HepG2 (cell line): ENCODE results near the gene ATP6V0D1. TPM values are rescaled to one million over a fixed set of nuclear protein-coding genes. Genes with fewer than 3 reads are reported as not detected.

ENCODE experiments used
- ARID2 ChIP-seq: sonication (generic); formaldehyde crosslinking; IDR thresholded peaks from 2 replicates; pipeline ENCODE4 v1.8.1; 2022; ENCODE audit warnings: mild to moderate bottlenecking, missing genetic modification reagents, borderline replicate concordance
- ARID5B ChIP-seq: IDR thresholded peaks from 2 replicates; pipeline ENCODE4 v1.4.0; 2020; ENCODE audit warnings: mild to moderate bottlenecking, missing genetic modification reagents
- ARNT2 ChIP-seq: sonication (generic); formaldehyde crosslinking; IDR thresholded peaks from 2 replicates; pipeline ENCODE4 v1.8.0; 2022; ENCODE audit warnings: mild to moderate bottlenecking, low read depth, missing genetic modification reagents, moderate library complexity
- ATF7-NPFF ChIP-seq: sonication (generic); formaldehyde crosslinking; IDR thresholded peaks from 2 replicates; pipeline ENCODE4 v1.8.1; 2023; ENCODE audit warnings: mild to moderate bottlenecking, low read depth, missing genetic modification reagents, moderate library complexity
- CBX1 ChIP-seq: IDR thresholded peaks from one replicate; pipeline ENCODE4 v1.6.1; 2016; ENCODE audit warnings: antibody characterized with exemption, low read depth
- CCAR2 ChIP-seq: fragments of 200-400 bp; formaldehyde crosslinking; optimal IDR thresholded peaks from 2 replicates; pipeline ENCODE3; 2018; ENCODE audit warnings: low read depth, mild to moderate bottlenecking, low read length, moderate library complexity
- FOXA3 ChIP-seq: IDR thresholded peaks from 2 replicates; pipeline ENCODE4 v1.6.1; 2016; ENCODE audit warnings: missing genetic modification reagents, missing compliant biosample characterization
- LCORL ChIP-seq, 2 experiments: fragments of 450-650 bp in 1 of 2; sonication (generic) in 1 of 2; formaldehyde crosslinking in 1 of 2; IDR thresholded peaks; 2 replicates each; pipeline versions ENCODE4 v1.5.0 to v1.6.1; 2017 to 2020; ENCODE audit warnings: antibody characterized with exemption in 1 of 2, missing genetic modification reagents in 1 of 2
- MBD4 ChIP-seq: IDR thresholded peaks from 2 replicates; pipeline ENCODE4 v1.6.1; 2012; ENCODE audit warnings: low read length, inconsistent platforms, borderline replicate concordance
- PHF21A ChIP-seq: sonication (generic); formaldehyde crosslinking; IDR thresholded peaks from 2 replicates; pipeline ENCODE4 v1.5.0; 2020; ENCODE audit warnings: mild to moderate bottlenecking, missing genetic modification reagents
- PRPF4 ChIP-seq: fragments of 200-400 bp; formaldehyde crosslinking; IDR thresholded peaks from 2 replicates; pipeline ENCODE4 v1.6.1; 2016; ENCODE audit warnings: low read length, low read depth; ENCODE audit not compliant: poor library complexity, severe bottlenecking
- YEATS4 ChIP-seq: sonication (generic); formaldehyde crosslinking; IDR thresholded peaks from 2 replicates; pipeline ENCODE4 v1.4.0; 2020; ENCODE audit warnings: missing genetic modification reagents, borderline replicate concordance
- ZBTB10 ChIP-seq: sonication (generic); formaldehyde crosslinking; IDR thresholded peaks from 2 replicates; pipeline ENCODE4 v1.4.0; 2020; ENCODE audit warnings: missing genetic modification reagents, borderline replicate concordance
- ZSCAN9 ChIP-seq: IDR thresholded peaks from 2 replicates; pipeline ENCODE4 v1.6.1; 2016; ENCODE audit warnings: borderline replicate concordance
- polyA plus RNA-seq, 8 experiments: library from polyadenylated mRNA; depleted of rRNA in 3 of 8; stranded (reverse) in 7 of 8; unstranded in 1 of 8; fragments of >200 nt; fragmentation: Illumina TruSeq in 4 of 8; extraction: Trizol in 4 of 8; gene quantifications; 2 replicates each; pipeline versions ENCODE4 v1.2.1 to v1.2.3, GENCODE V29; 2011 to 2016; ENCODE audit warnings: low read depth in 4 of 8, missing spikeins in 1 of 8, mixed read lengths in 1 of 8; ENCODE audit not compliant: insufficient read depth in 1 of 8
- total RNA-seq, 5 experiments: library from RNA; depleted of rRNA; stranded (reverse); fragments of >200 nt; fragmentation: Illumina TruSeq; extraction: Trizol; gene quantifications; 2 replicates each; pipeline ENCODE4 v1.2.3, GENCODE V29; 2016; ENCODE audit warnings: low read depth in 1 of 5
- TF ChIP-seq, protein P1 (sequence below): sonication (generic); formaldehyde crosslinking; IDR thresholded peaks from 2 replicates; pipeline ENCODE4 v1.4.0; 2020; ENCODE audit warnings: missing genetic modification reagents, low read depth, mild to moderate bottlenecking, borderline replicate concordance
- TF ChIP-seq, protein P2 (sequence below): sonication (generic); formaldehyde crosslinking; IDR thresholded peaks from 2 replicates; pipeline ENCODE4 v1.5.0; 2020; ENCODE audit warnings: mild to moderate bottlenecking, missing genetic modification reagents

The ATP6V0D1 gene
- total and polyA plus RNA-seq, 2 of the 13 experiments (the other 11 are each of a cell fraction or from before 2014, with no cell fraction given), result 51.1 to 61.3 TPM

GRCh38 chr16:67430977-67431774 is 49.8 kb downstream of the ATP6V0D1 start, which contains the start of gene HSD11B2 (continued):
- TF ChIP-seq ARID5B (CRISPR knock-in tag), result no peak
- no peak for TF ChIP-seq PRPF4
- 0 out of 2 replicates have a peak, but pooled peaks have one; percentile 29 for TF ChIP-seq ARNT2 (CRISPR knock-in tag)
- 0 out of 2 replicates have a peak, but pooled peaks have one; percentile 39 for TF ChIP-seq ATF7-NPFF (CRISPR knock-in tag)
- TF ChIP-seq FOXA3 (CRISPR knock-in tag), result no peak
- TF ChIP-seq, protein P1, sequence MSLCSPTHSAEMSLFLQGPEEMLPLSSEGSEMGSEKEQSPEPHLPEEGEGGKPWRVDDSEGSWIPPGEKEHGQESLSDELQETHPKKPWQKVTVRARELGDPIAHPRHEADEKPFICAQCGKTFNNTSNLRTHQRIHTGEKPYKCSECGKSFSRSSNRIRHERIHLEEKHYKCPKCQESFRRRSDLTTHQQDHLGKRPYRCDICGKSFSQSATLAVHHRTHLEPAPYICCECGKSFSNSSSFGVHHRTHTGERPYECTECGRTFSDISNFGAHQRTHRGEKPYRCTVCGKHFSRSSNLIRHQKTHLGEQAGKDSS (CRISPR knock-in tag), result no peak
- peak; percentile 10; the same call in 1 of the 2 replicates for TF ChIP-seq PHF21A (CRISPR knock-in tag)
- TF ChIP-seq ZSCAN9, result no peak
- peak; percentile 51; the same call in 1 of the 2 replicates for TF ChIP-seq ZBTB10 (CRISPR knock-in tag)
- TF ChIP-seq, protein P2, sequence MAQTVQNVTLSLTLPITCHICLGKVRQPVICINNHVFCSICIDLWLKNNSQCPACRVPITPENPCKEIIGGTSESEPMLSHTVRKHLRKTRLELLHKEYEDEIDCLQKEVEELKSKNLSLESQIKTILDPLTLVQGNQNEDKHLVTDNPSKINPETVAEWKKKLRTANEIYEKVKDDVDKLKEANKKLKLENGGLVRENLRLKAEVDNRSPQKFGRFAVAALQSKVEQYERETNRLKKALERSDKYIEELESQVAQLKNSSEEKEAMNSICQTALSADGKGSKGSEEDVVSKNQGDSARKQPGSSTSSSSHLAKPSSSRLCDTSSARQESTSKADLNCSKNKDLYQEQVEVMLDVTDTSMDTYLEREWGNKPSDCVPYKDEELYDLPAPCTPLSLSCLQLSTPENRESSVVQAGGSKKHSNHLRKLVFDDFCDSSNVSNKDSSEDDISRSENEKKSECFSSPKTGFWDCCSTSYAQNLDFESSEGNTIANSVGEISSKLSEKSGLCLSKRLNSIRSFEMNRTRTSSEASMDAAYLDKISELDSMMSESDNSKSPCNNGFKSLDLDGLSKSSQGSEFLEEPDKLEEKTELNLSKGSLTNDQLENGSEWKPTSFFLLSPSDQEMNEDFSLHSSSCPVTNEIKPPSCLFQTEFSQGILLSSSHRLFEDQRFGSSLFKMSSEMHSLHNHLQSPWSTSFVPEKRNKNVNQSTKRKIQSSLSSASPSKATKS (CRISPR knock-in tag), result no peak
- TF ChIP-seq CBX1, result no peak
- TF ChIP-seq MBD4, result no peak
- no peak for TF ChIP-seq ARID2 (CRISPR knock-in tag)
- no peak for TF ChIP-seq CCAR2
- TF ChIP-seq LCORL (IDR thresholded peaks at IDR 0.05), result no peak
- TF ChIP-seq LCORL (CRISPR knock-in tag; IDR thresholded peaks at IDR 0.05), result peak; percentile 78
- TF ChIP-seq YEATS4 (CRISPR knock-in tag), result peak; percentile 12; the same call in 1 of the 2 replicates
